ENCODE data around the gene APOBEC3A. TPM values are rescaled to one million over a fixed set of nuclear protein-coding genes. Genes with fewer than 3 reads are reported as not detected.

Gene APOBEC3A
- total RNA-seq, 1 donor from 2014 or later, result not detected

GRCh38 chr22:38927033-38927781, 30.2 kb upstream of the APOBEC3A start:
- Mint-ChIP-seq H3K4me3 (ENCODE audit: unreplicated experiment) (peak overlapping the region; percentile 83), H3K9me3 (ENCODE audit: unreplicated experiment) (peaks cover 2% of the 10 kb centered on the region), H3K4me1 (ENCODE audit: low read depth, unreplicated experiment) (peaks cover 2% of the 10 kb centered on the region), H3K27ac (ENCODE audit: unreplicated experiment) (peak overlapping the region; percentile 92), H3K36me3 (ENCODE audit: unreplicated experiment) (no peaks in the 10 kb centered on the region), H3K27me3 (ENCODE audit: unreplicated experiment) (peaks cover 3% of the 10 kb centered on the region)
- peak; percentile 89 for DNase-seq
- peak; percentile 68 for TF ChIP-seq CTCF (IDR thresholded peaks at IDR 0.05; ENCODE audit: partially characterized antibody, unreplicated experiment)

DNA sequence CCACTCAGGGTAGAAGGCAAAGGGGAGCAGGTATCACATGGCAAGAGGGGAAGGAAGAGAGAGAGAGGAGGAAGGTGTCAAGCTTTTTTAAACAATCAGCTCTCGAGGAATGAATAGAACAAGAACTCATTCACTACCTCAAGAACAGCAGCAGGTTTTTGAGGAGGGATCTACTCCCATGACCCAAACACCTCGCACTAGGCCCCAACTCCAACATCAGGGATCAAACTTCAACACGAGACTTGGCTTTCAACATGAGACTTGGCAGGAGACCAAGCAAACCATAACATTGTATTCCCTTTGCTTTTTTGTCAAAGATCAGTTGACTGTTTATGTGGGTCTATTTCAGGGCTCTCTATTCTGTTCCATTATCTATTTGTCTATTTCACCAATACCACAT, 26.9 kb upstream of the APOBEC3A start:
- Mint-ChIP-seq H3K36me3 (ENCODE audit: unreplicated experiment) (no peaks in the 10 kb centered on the region), H3K27ac (ENCODE audit: unreplicated experiment) (no peak overlapping the region), H3K27me3 (ENCODE audit: unreplicated experiment) (peaks cover 3% of the 10 kb centered on the region), H3K4me3 (ENCODE audit: unreplicated experiment) (no peak overlapping the region), H3K9me3 (ENCODE audit: unreplicated experiment) (no peaks in the 10 kb centered on the region), H3K4me1 (ENCODE audit: low read depth, unreplicated experiment) (peaks cover 2% of the 10 kb centered on the region)
- DNase-seq, result no peak
- no peak for TF ChIP-seq CTCF (IDR thresholded peaks at IDR 0.05; ENCODE audit: partially characterized antibody, unreplicated experiment)

DNA sequence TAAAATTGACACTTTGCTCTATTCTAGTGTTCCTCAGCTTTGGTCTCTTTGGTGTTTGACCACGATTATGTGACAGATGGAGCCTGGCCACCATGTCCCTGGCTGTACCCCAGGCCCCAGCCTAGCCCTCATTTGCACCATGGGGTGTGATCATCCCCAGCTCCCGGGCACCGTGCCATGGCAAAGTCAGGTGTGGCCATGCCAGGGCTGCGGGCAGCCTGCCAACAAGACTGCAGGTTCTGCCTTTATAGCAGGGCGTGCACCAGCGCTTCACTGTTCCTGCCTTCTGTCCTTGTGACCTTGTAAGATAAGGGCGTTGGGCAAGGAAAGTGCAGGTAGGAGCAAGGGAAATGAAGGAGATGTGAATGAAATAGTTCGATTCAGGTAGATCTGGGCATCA, 22.4 kb upstream of the APOBEC3A start:
- no peak for DNase-seq
- Mint-ChIP-seq H3K27me3 (ENCODE audit: unreplicated experiment) (peaks cover 7% of the 10 kb centered on the region), H3K4me1 (ENCODE audit: low read depth, unreplicated experiment) (no peaks in the 10 kb centered on the region), H3K27ac (ENCODE audit: unreplicated experiment) (no peak overlapping the region), H3K36me3 (ENCODE audit: unreplicated experiment) (no peaks in the 10 kb centered on the region), H3K4me3 (ENCODE audit: unreplicated experiment) (no peak overlapping the region), H3K9me3 (ENCODE audit: unreplicated experiment) (peaks cover 1% of the 10 kb centered on the region)
- no peak for TF ChIP-seq CTCF (IDR thresholded peaks at IDR 0.05; ENCODE audit: partially characterized antibody, unreplicated experiment)

- H3K4me1 Mint-ChIP-seq (ENCODE audit: low read depth, unreplicated experiment), result no peaks in the 10 kb centered on the region
- H3K27ac Mint-ChIP-seq (ENCODE audit: unreplicated experiment), result no peak overlapping the region
- no peak for TF ChIP-seq CTCF (IDR thresholded peaks at IDR 0.05; ENCODE audit: partially characterized antibody, unreplicated experiment)
- peaks cover 1% of the 10 kb centered on the region for H3K9me3 Mint-ChIP-seq (ENCODE audit: unreplicated experiment)
- peaks cover 7% of the 10 kb centered on the region for H3K27me3 Mint-ChIP-seq (ENCODE audit: unreplicated experiment)
- no peak overlapping the region for H3K4me3 Mint-ChIP-seq (ENCODE audit: unreplicated experiment)
- DNase-seq, result no peak
- no peaks in the 10 kb centered on the region for H3K36me3 Mint-ChIP-seq (ENCODE audit: unreplicated experiment)
These were observed 21.8 kb upstream of the APOBEC3A start for GRCh38 chr22:38935616-38936015.

GRCh38 chr22:38936562-38936961, 20.8 kb upstream of the APOBEC3A start:
- Mint-ChIP-seq H3K4me1 (ENCODE audit: low read depth, unreplicated experiment) (no peaks in the 10 kb centered on the region), H3K9me3 (ENCODE audit: unreplicated experiment) (peaks cover 1% of the 10 kb centered on the region), H3K27me3 (ENCODE audit: unreplicated experiment) (peaks cover 7% of the 10 kb centered on the region), H3K27ac (ENCODE audit: unreplicated experiment) (no peak overlapping the region), H3K4me3 (ENCODE audit: unreplicated experiment) (no peak overlapping the region), H3K36me3 (ENCODE audit: unreplicated experiment) (no peaks in the 10 kb centered on the region)
- no peak for DNase-seq
- no peak for TF ChIP-seq CTCF (IDR thresholded peaks at IDR 0.05; ENCODE audit: partially characterized antibody, unreplicated experiment)
